ENCODE results near the gene ACTRT2.

The ACTRT2 gene

DNA sequence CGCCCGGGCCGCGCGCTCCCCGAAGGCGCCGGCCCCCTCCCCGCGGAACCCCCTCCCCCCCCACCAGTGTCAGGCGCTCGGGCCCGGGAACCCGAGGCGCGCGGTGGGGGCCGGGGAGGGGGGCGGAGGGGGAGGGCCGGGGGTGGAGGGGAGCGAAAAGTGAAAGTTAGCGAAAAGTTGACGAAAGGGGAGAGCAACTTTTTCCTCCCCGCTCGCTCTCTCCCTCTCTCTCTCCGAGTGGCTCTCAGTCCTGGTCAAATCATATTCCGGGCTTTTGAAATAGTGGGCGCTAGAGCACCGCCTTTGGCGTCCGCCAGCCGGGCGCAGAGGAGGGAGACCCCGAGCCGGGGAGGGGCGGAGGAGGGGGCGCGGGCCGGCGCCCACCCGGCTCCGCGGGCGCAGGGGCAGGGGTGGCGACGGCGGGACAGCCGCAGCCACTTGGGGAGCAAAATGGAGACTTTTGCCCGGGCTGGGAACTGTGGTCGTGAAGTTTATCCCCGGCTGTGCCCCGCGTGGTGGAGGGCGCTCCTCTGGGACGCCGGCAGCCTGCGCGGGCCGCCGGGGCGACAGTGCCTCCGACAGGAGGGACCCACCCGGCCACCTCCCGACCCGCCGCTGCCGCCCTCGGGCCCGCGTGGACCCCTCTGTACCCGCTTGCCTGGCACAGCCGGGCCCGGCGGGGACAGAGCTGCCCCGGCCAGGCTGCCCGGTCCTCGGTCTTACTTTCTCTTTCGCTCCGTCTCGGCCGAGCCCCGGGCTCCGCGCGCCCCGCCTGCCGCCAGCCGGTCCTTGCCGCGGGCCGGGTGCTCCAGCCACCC, 48.4 kb downstream of the ACTRT2 start:
- DNase-seq (ENCODE audit: low spot score): peak; percentile 61

DNA sequence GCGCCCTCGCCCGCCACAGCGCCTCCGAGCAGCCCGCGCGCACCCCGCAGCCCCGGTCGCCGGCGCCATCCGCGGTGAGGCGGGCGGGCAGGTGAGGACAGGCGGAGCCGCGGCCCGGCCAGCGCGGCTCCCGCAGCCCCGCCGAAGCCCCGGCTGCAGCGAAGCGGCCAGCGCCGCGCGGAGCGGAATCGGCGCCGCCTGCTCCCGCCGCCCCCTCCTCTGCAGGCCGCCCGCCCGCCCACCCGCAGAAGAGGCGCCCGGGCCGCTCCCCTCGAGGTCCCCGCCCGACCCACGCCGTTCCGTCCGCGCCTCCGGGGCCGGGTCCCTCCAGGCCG, 49.0 kb downstream of the ACTRT2 start:
- DNase-seq (ENCODE audit: low spot score): peak; percentile 63

DNA sequence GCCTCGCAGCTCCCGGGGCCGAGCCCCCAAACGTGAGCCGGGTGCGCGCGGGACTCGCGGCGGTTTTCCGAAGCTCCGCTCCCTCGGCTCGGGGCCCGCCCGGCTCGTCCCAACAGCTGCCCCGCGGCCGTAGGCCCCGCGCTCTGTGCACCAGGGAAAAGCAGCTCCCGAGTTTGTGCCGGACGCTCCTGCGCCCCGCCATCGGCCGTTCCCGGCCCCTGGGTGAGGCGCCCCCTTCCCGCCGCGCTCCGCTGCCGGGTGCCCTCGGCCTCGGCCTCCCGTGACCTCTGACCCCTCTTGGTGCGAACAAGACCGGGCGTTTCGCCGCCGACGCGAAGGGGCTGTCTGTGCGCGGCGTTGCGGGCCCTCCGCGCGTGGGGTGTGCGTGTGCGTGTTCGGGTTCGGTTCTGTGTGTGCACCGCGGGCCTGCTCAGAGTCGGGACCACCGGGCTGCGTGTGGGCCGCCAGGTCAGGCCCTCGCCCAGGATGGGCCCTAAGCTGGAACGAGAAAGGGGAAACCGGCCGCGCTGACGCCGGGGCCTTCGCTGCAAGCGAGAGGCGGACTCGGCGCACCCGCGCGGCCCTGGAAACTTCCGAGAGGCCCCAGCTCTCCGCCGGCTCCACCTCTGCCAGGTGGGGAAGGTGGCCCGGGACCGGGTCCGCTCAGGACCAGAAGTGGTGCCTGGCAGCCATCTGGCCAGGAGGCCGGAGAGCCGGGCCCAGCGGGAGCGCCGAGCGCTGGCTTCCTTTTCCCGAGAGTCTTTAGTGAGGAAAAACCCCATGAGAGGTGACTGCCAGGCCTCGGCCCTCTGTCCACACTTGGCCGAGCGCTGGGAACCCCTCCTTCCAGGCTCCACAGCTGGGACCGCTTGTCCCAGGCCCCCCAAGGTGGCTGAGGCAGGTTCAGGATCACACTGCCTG, 49.6 kb downstream of the ACTRT2 start:
- peak; percentile 48 for DNase-seq (ENCODE audit: low spot score)

DNA sequence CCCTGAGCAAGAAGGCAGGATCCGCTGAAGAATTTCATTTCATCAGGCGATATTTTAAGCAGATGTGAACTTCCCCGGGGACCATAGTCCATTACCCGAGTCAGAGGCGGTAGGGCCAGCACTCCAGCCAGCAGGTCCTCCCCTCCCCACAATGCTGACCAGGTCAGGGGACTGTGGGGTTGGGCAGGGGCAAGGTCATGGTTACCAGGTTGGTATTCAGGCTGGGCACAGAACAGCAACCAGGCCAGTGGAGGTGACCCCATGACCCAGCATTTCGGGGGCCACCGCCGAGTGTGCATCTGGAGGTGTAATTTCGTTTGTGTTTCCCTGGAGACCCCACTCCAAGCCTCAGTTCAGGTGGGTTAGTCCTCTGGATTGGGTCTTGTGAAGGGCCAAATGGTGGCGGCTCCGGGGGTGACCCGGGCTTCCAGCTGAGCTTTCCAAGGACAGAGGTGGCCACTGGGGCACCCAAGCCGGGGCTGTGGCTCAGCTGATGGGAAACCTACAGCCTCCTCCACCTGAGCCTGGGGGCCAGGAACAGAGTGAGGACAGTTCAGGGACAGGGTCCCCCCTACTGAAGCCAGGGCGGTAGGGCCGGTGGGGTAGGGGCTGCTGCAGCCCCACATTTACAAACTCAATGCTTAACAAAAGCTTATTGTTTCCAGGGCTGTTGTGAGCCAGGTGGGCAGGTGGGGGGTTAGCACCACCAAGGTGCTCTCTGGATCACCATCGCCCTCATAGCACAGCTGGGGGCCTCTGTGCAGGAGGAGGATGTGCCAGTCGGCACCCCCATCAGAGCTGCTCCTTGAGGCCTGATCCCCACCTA, 50.5 kb downstream of the ACTRT2 start:
- DNase-seq (ENCODE audit: low spot score): no peak
